Left colon (tissue), 2 donors: ENCODE data around the gene SOX14. TPM values are rescaled to one million over a fixed set of nuclear protein-coding genes. Genes with fewer than 3 reads are reported as not detected.

Experiments used
- ATAC-seq: fragments of 200-7000 bp; cut with Tn5 transposase; one replicate; pipeline ENCODE4 v1.9.1; 2020; ENCODE audit warnings: mild to moderate bottlenecking, moderate library complexity
- DNase-seq, 2 donors: peaks; one replicate each; pipeline ENCODE4 v3.0.0-alpha.2; 2020
- intact Hi-C, 2 donors: fragments of 100-400 bp; cut with DNase I in 1 of 2; cut with micrococcal nuclease in 1 of 2; formaldehyde crosslinking; loops; one replicate each; pipeline versions ENCODE4 v1.11.2 to v1.14.0; 2022; cut with DNase I, micrococcal nuclease
- total RNA-seq, 2 donors: library from RNA; stranded (reverse); fragmentation: NEBNext Ultra II Directional; extraction: Animal tissue kit (Norgen Biotek cat#: 25700); gene quantifications; one replicate each; pipeline ENCODE4 v1.2.1, GENCODE V29; 2021
- donor health status: DM: no; HTN: no; CAD: no.
- donor health status: DM: yes; HTN: yes; CAD: no.

Gene SOX14
- total RNA-seq, 2 donors from 2014 or later = not detected

GRCh38 chr3:137766876-137767537, 2.9 kb downstream of the SOX14 start:
- intact Hi-C loops = no loop called here
- DNase-seq (no peak), ATAC-seq (no peak)

- intact Hi-C loops = no loop called here
- DNase-seq (no peak), ATAC-seq (no peak)
These were observed 3.6 kb downstream of the SOX14 start for GRCh38 chr3:137767538-137768360.

- intact Hi-C loops = no loop called here
- ATAC-seq (no peak), DNase-seq (no peak)
These were observed 4.5 kb downstream of the SOX14 start for GRCh38 chr3:137768361-137769321.

GRCh38 chr3:137769322-137770065, 5.4 kb downstream of the SOX14 start:
- DNase-seq = no peak

DNA sequence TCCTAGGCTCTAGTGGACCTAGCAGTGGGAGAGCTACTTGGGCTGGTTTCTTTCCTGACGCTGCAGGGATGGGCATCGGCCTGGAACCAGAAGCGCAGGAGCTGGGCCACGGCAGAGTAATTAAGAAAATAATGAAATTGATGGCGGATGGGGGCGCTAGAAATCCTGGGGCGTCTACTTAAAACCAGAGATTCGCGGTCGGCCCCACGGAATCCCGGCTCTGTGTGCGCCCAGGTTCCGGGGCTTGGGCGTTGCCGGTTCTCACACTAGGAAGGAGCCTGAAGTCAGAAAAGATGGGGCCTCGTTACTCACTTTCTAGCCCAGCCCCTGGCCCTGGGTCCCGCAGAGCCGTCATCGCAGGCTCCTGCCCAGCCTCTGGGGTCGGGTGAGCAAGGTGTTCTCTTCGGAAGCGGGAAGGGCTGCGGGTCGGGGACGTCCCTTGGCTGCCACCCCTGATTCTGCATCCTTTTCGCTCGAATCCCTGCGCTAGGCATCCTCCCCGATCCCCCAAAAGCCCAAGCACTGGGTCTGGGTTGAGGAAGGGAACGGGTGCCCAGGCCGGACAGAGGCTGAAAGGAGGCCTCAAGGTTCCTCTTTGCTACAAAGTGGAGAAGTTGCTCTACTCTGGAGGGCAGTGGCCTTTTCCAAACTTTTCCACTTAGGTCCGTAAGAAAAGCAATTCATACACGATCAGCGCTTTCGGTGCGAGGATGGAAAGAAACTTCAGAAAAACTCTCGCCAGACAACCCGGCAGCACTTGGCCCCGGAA, 6.1 kb downstream of the SOX14 start:
- ATAC-seq (no peak), DNase-seq (no peak)
- intact Hi-C loops = no loop called here

More at GRCh38 chr3:137769322-137770065, 5.4 kb downstream of the SOX14 start:
- no peak for ATAC-seq
- intact Hi-C loops = no loop called here

DNA sequence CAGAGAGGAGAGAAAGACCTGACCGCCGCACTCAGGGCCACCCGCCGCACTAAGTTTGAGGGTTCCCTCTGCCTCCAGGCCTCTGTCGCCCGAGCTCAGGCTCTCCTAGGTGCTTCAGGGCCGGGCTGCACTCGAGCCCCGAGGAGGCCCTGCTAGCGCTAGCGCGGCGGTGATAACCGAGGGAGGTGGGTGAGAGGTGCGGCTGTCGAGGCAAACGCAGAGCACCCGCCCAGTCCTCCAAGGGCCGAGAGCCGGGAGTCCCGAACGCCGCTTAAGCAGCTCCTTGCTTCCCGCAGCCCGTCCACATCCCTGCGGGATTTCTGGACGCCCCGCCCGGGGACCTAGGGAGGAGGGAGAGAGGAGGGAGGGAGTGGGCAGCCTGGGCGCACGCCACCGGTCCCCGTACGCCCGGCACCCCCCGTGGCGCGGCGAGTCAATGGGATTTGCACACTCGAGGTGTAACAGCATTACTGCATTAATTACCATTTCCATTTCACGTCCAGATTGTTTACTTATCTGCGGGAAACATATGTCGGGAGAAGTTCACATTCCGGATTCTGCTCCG, 6.8 kb downstream of the SOX14 start:
- no peak for ATAC-seq
- intact Hi-C loops = no loop called here
- DNase-seq = no peak

DNA sequence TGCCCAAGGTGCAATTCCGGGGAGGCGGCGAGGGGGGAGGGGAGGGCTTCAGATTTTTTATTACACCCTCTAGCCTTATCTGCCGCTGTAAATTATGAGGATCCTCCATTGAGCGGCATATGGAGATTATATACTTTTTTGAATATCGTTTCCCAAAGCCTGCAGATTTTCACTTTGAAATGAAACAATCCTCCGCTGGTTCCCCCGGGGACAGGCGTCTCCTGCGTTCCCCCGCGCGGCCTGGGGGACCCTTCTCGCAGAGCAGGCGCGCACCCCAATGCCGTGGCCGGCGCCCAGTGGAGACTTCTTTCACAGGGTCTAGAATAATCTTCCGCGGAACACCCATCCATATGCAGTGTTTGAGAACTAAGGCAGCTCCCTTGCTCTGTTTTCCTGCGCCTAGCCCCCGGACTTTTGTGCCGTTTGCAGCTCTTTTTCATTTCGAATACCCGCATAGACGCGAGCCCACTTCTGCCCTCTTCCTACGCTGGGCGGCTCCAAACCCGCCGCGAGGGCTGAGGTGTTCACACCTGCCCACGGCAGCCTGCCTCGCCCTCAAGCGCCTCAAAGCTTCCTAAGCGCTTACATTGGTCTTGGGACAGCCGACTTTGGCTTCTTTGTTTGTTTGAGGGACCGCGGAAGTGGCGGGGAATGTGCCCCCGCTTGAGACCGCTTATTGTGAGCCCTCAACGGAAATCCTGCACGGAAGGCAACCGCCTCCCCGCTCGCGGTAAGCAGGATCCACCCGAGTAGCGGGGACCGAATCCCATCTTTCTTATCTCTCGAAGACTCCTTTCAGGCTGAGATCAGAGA, 7.5 kb downstream of the SOX14 start:
- intact Hi-C loops = no loop called here
- no peak for ATAC-seq
- no peak for DNase-seq

DNA sequence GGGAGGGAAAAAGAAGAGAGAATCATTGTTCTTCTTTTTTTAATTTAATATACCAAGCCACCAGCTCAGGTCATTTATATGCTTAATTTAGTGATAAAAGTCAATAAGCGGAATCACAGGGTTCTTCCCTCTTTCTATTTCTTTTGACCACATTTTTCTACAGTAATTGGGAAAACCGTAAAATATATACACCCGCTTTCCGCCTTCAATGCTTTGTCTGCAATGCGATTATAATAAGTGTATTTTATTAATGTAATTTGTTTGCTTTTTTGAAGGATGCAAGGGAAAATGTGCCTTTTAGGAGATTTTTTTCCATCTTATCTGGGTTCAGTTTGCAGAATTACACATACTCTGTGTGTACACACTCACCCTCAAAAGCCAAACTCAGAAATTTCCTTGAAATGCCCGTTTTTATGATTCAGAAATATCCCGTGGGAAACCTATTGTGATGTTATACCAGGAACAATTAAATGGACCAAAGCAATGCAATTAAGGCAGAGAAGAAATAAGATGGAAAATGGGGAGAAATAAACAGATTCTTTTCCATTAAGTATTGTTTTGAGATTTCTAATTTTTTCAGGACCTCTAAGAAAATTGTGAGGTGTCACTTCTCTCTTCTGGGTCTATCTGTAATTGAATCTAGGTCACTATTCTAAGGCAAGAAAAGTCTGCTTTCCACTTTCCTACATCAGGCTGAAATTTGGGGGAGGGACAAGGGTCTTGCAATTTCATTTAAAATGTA, 8.3 kb downstream of the SOX14 start:
- ATAC-seq (no peak), DNase-seq (no peak)
- intact Hi-C loops = no loop called here

DNA sequence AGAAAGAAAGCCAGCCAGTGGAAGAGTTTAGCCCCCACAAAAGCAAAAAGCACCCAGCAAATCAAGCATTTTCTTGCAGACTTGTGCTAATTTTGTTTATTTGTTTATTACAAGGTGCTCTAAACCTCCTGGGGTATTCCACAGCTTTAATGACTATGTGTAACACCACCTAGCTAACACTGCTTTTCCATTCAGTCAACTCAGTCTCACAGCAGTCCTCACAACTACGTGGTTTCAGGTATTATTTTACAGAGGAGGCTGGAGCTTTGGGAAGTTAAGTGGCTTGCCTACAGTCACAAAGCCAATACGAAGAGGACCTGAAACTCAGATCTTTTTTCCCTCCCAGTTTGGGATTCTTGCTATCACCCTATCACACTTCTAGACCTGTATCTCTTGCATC, 14.8 kb downstream of the SOX14 start:
- ATAC-seq (no peak), DNase-seq (no peak)
- intact Hi-C loops = no loop called here

DNA sequence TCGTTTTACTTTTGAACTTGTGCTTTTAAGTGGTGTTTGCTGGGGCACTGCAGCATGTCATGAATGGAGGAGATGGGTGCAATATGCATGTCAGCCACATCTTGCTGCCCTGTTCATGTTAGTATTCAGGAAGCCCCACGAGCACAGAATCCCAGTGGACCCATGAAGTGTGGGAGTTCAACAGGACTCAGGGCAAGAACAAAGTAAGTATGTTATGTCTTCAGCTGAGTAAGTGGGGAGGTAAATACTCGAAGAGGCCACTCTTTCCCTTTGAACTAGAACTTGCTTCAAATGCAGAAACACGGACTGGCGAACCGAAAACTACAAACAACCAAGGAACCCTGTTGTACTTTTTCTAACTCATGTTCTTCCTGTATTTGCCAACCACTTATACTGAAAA, 23.4 kb downstream of the SOX14 start:
- DNase-seq (no peak), ATAC-seq (no peak)
- intact Hi-C loops = no loop called here

DNA sequence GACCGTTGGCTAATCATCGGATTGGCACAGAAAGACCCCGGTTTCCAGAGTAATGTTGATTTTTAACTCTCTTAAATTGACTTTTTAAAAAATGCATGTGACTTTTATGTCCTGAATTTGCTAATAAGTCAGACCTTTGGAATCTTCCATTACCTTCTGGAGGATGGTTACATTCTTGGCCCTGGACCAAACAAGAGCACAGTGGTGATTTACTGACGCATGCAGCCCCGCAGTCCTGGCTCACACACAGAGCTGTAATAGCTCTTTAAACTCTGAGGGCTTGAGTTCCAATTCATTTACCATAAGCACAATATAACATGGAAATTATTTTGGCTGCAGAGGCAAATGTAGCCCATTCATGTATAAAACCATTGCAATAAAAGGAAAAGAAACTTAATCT, 25.1 kb downstream of the SOX14 start:
- ATAC-seq = no peak
- intact Hi-C loops = no loop called here

DNA sequence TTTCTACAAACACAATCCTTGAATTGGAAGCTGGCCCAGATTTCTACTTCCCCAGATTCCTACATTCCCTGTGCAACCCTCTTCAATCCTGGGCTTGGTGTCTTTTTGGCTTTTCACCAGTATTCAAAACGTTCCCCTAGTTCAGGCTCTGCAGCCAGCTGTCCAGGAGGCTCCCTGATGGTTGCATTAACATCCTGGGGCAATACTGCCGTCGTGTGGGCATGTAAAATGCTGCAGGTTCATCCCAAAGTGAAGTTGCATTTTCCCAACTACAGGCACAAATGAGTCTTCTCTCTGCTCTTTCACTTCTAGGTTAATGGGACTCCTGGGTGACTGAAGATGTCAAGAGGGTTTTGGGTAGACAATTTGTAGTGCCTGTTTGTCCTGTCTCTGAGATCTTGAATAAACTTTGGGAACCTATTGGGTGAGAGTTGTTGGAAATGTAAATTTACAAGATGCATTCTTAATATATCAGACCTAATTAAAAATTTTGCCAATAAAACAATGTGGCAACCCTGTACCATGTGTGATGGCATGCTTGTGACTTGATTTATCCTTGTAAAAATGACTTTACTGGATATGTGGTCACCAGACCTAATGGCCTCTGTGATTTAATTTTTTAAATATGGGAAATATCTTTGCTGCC, 28.6 kb downstream of the SOX14 start:
- peak in 1 of 2 donors; percentile 23 for DNase-seq
- ATAC-seq = no peak

More for the DNA sequence above, 25.1 kb downstream of the SOX14 start:
- no peak for DNase-seq

DNA sequence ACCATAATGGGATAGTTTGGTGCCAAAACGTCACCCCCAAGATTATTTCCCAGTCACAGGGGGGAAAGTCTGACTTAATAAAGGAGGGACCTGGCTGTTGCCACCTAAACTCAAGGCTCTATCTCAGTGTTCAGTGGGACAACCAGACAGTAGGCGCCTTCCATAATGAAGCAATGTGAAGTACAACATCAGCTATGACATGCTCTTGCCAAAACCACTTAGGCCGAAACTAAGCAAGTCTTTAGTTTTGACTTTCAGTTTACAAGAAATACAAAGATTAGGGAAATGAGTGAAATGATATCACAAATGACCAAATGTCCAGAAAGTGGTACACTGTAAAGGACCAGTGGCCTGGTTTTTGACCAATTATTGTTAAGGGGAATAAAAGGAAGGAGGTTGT, 32.9 kb downstream of the SOX14 start:
- ATAC-seq (no peak), DNase-seq (no peak)
- intact Hi-C loops = no loop called here

More for the DNA sequence above, 28.6 kb downstream of the SOX14 start:
- intact Hi-C loops = no loop called here

- no peak for ATAC-seq
- intact Hi-C loops = no loop called here
These were observed 39.1 kb downstream of the SOX14 start for GRCh38 chr3:137803215-137803614.

DNA sequence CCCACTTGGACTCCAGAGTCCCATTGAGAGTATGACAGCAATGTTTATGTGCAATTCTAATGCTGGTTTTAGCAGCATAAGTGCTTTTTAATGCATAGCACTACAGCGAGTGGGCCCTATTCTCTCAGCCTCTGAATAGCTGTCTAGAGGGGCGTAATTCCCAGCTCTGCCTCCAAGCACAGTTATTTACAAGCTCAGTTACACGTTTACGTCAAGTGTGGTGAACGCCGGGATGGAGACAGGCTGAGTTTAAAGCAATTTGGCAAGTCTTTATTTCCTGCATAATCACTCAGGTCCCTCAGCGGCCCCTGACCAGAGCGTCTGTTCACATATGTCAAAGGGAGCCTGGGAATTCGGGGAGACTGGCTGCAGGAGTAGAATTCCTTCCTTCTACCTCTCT, 43.9 kb downstream of the SOX14 start:
- no peak for DNase-seq
- no peak for ATAC-seq
- intact Hi-C loops = no loop called here

More at GRCh38 chr3:137803215-137803614, 39.1 kb downstream of the SOX14 start:
- no peak for DNase-seq

GRCh38 chr3:137809509-137809908, 45.4 kb downstream of the SOX14 start:
- no peak for ATAC-seq
- no peak for DNase-seq
- intact Hi-C loops = no loop called here
